Fibroblast of lung (primary cell): Measurements from ENCODE around the gene STAT3.

Experiments
- EZH2 ChIP-seq: IDR thresholded peaks from 2 replicates; pipeline ENCODE4 v1.5.1; 2012; ENCODE audit warnings: low read length, control low read depth, mild to moderate bottlenecking; ENCODE audit errors: missing control alignments
- TF ChIP-seq, protein P1 (sequence below), 2 donors: IDR thresholded peaks in 1 of 2; conservative IDR thresholded peaks in 1 of 2; 1 replicate in 1 of 2; 2 replicates in 1 of 2; pipeline ENCODE4 v1.5.1; 2011 to 2012; ENCODE audit warnings: low read length in 2 of 2, control low read depth in 1 of 2, inconsistent platforms in 1 of 2, low read depth in 1 of 2, mild to moderate bottlenecking in 1 of 2

DNA sequence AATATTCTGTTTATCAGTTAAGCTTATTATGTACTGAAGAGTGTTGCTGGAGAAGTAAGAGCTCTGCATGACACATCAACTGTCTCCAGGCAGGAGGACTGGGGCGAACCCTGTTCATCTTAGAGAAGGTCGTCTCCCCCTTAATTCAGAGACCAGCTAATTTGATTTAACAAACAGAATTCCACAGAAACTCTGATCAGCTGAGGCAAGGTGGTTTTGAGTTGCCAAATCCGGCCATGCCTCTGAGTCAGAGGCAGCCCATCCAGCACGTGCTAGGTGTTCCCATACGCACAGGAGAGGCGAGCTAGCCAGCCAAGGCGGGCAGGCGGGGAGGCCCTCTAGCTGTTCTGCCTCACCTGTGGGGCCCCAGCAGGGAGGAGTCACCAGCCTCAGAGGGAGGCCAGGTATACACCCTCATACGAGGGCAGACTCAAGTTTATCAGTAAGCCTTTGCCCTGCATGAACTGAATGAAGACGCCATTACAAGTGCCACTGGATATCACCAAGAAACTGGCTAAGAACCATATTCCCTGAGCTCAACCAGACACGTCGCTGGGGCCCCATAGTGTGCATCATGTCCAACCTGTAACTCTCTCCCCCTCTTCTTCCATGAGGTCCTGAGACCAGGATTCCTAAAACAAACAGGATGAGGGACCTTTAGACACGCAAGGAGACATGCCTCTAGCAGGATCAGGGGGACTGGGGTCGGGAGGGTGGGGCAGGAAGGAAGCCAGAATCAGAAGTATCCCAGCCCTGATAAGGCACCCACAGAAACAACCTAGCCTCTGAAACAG lies 74.3 kb downstream of the STAT3 start:
- TF ChIP-seq, protein P1, sequence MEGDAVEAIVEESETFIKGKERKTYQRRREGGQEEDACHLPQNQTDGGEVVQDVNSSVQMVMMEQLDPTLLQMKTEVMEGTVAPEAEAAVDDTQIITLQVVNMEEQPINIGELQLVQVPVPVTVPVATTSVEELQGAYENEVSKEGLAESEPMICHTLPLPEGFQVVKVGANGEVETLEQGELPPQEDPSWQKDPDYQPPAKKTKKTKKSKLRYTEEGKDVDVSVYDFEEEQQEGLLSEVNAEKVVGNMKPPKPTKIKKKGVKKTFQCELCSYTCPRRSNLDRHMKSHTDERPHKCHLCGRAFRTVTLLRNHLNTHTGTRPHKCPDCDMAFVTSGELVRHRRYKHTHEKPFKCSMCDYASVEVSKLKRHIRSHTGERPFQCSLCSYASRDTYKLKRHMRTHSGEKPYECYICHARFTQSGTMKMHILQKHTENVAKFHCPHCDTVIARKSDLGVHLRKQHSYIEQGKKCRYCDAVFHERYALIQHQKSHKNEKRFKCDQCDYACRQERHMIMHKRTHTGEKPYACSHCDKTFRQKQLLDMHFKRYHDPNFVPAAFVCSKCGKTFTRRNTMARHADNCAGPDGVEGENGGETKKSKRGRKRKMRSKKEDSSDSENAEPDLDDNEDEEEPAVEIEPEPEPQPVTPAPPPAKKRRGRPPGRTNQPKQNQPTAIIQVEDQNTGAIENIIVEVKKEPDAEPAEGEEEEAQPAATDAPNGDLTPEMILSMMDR (conservative IDR thresholded peaks at IDR 0.05 in 1 of 2, IDR thresholded peaks at IDR 0.05 in 1 of 2; ENCODE audit: low read depth in 1 of 2, low read length in 2 of 2), result no peak
- no peak for TF ChIP-seq EZH2
